Measurements from ENCODE around the gene CTNND2. TPM values are rescaled to one million over a fixed set of nuclear protein-coding genes. Genes with fewer than 3 reads are reported as not detected.

CTNND2 gene
- total and polyA plus RNA-seq, 2 donors (not counting 1 experiment from before 2014, with no cell fraction given), result not detected

DNA sequence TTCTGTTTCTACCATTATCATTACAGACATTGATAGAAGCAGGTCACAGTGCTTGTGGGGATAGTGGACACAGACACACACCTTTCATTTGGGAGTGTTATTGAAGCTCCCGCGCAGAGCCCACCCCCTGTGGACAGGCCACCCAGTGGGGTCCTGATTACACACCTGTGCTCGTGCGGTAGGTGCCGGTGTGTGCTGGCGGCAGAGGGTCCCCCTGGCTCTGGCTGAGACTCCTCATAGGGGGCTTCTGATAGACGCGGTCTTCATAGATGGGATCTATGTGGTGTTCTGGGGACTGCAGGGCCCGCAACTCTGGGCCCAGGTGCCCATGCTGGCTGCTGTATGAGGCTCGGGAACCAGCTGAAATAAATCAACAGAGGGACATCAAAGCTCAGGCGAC lies 539.7 kb downstream of the CTNND2 start:
- no peak overlapping the region for H2AFZ ChIP-seq (ENCODE audit: insufficient read depth, low read depth, low read length, poor library complexity, severe bottlenecking)
- H3K36me3 ChIP-seq (replicated peaks in 1 of 2; ENCODE audit: control extremely low read depth in 1 of 2, control insufficient read depth in 1 of 2, extremely low read depth in 1 of 2, insufficient read depth in 2 of 2, low read length in 1 of 2), result no peaks in the 10 kb centered on the region
- CTCF ChIA-PET, result no interaction called here
- POLR2A ChIA-PET, result no interaction called here
- no peaks in the 10 kb centered on the region for H3K9me3 ChIP-seq (ENCODE audit: control extremely low read depth in 1 of 3, control insufficient read depth in 2 of 3, insufficient read depth in 1 of 3, low read length in 2 of 3)
- H3K27me3 ChIP-seq (replicated peaks in 1 of 4; ENCODE audit: control extremely low read depth in 1 of 4, control insufficient read depth in 3 of 4, insufficient read depth in 4 of 4, low read length in 3 of 4), result no peaks in the 10 kb centered on the region
- Mint-ChIP-seq H3K4me3 (no peak overlapping the region), H3K27me3 (no peaks in the 10 kb centered on the region), H3K27ac (no peak overlapping the region), H3K4me1 (no peaks in the 10 kb centered on the region), H3K9me3 (ENCODE audit: insufficient read depth) (peaks cover 2% of the 10 kb centered on the region)
- intact Hi-C loops (cut with micrococcal nuclease), result no loop called here
- 94% methylated on average over 11 of the region's 11 CpGs for WGBS (ENCODE audit: insufficient coverage)
- H3K4me1 ChIP-seq (ENCODE audit: control insufficient read depth in 2 of 2, insufficient read depth in 2 of 2, low read length in 2 of 2), result no peaks in the 10 kb centered on the region
- no peak overlapping the region for H3K4me2 ChIP-seq (replicated peaks; ENCODE audit: low read depth, low read length, poor library complexity, severe bottlenecking)
- no peaks in the 10 kb centered on the region for H3K79me2 ChIP-seq (ENCODE audit: control insufficient read depth, insufficient read depth, low read length)
- H3K27ac ChIP-seq (ENCODE audit: low read length in 2 of 2), result no peak overlapping the region
- H3K9ac ChIP-seq (ENCODE audit: low read length), result no peak overlapping the region
- DNase-seq (no peak), ATAC-seq (ENCODE audit: low read depth) (no peak)
- no peak overlapping the region for H3K4me3 ChIP-seq (ENCODE audit: control extremely low read depth in 1 of 5, extremely low read depth in 1 of 5, insufficient read depth in 1 of 5, low read depth in 2 of 5, low read length in 4 of 5)
- TF ChIP-seq EZH2 (IDR thresholded peaks at IDR 0.05; ENCODE audit: borderline replicate concordance, insufficient read depth, low read depth, low read length, poor library complexity, severe bottlenecking), result no peak
- TF ChIP-seq, protein P1, sequence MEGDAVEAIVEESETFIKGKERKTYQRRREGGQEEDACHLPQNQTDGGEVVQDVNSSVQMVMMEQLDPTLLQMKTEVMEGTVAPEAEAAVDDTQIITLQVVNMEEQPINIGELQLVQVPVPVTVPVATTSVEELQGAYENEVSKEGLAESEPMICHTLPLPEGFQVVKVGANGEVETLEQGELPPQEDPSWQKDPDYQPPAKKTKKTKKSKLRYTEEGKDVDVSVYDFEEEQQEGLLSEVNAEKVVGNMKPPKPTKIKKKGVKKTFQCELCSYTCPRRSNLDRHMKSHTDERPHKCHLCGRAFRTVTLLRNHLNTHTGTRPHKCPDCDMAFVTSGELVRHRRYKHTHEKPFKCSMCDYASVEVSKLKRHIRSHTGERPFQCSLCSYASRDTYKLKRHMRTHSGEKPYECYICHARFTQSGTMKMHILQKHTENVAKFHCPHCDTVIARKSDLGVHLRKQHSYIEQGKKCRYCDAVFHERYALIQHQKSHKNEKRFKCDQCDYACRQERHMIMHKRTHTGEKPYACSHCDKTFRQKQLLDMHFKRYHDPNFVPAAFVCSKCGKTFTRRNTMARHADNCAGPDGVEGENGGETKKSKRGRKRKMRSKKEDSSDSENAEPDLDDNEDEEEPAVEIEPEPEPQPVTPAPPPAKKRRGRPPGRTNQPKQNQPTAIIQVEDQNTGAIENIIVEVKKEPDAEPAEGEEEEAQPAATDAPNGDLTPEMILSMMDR (IDR thresholded peaks at IDR 0.05), result no peak
- no peaks in the 10 kb centered on the region for H4K20me1 ChIP-seq (ENCODE audit: control insufficient read depth, insufficient read depth, low read length, poor library complexity, severe bottlenecking)

DNA sequence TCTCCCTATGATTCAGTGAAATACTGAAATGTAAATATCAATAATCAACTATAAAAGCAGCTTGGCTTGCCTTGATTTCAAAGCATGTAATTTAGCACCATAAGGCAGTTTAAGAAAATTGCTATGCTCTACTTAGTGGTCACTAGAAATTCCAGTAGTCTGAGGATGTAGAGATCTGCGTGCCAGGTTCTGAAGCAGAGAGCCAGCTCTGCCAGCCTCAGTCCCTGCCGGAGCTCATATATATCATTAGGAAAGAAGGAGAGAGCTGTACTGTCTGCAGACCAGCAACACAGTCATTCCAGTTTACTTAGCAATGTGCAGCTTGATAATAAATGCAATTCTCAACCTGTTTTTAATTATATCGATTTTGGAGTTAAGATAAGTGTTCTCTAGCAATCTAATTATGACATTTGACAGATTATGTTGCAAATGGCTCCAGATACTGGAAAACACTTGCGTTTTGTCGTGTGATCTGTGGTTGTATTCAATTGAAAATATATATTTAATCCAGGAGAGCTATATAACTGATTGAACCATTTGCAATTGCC lies 540.5 kb downstream of the CTNND2 start:
- H3K79me2 ChIP-seq (ENCODE audit: control insufficient read depth, insufficient read depth, low read length), result no peaks in the 10 kb centered on the region
- ChIA-PET CTCF (no interaction called here), POLR2A (no interaction called here)
- TF ChIP-seq EZH2 (IDR thresholded peaks at IDR 0.05; ENCODE audit: borderline replicate concordance, insufficient read depth, low read depth, low read length, poor library complexity, severe bottlenecking), result no peak
- TF ChIP-seq, protein P1 (IDR thresholded peaks at IDR 0.05), result no peak
- no peak overlapping the region for H2AFZ ChIP-seq (ENCODE audit: insufficient read depth, low read depth, low read length, poor library complexity, severe bottlenecking)
- H3K27ac Mint-ChIP-seq, result no peak overlapping the region
- H3K27me3 ChIP-seq (replicated peaks in 1 of 4; ENCODE audit: control extremely low read depth in 1 of 4, control insufficient read depth in 3 of 4, insufficient read depth in 4 of 4, low read length in 3 of 4), result no peaks in the 10 kb centered on the region
- H3K27me3 Mint-ChIP-seq, result no peaks in the 10 kb centered on the region
- intact Hi-C loops (cut with micrococcal nuclease), result no loop called here
- WGBS (ENCODE audit: insufficient coverage), result 100% methylated on average over 1 of the region's 5 CpGs
- H3K36me3 ChIP-seq (replicated peaks in 1 of 2; ENCODE audit: control extremely low read depth in 1 of 2, control insufficient read depth in 1 of 2, extremely low read depth in 1 of 2, insufficient read depth in 2 of 2, low read length in 1 of 2), result no peaks in the 10 kb centered on the region
- H3K4me3 Mint-ChIP-seq, result no peak overlapping the region
- peaks cover 2% of the 10 kb centered on the region for H3K9me3 Mint-ChIP-seq (ENCODE audit: insufficient read depth)
- no peak for ATAC-seq (ENCODE audit: low read depth)
- no peak overlapping the region for H3K9ac ChIP-seq (ENCODE audit: low read length)
- H3K9me3 ChIP-seq (ENCODE audit: control extremely low read depth in 1 of 3, control insufficient read depth in 2 of 3, insufficient read depth in 1 of 3, low read length in 2 of 3), result no peaks in the 10 kb centered on the region
- DNase-seq, result no peak
- no peak overlapping the region for H3K27ac ChIP-seq (ENCODE audit: low read length in 2 of 2)
- no peaks in the 10 kb centered on the region for H3K4me1 Mint-ChIP-seq
- H3K4me2 ChIP-seq (replicated peaks; ENCODE audit: low read depth, low read length, poor library complexity, severe bottlenecking), result no peak overlapping the region
- no peaks in the 10 kb centered on the region for H3K4me1 ChIP-seq (ENCODE audit: control insufficient read depth in 2 of 2, insufficient read depth in 2 of 2, low read length in 2 of 2)
- H3K4me3 ChIP-seq (ENCODE audit: control extremely low read depth in 1 of 5, extremely low read depth in 1 of 5, insufficient read depth in 1 of 5, low read depth in 2 of 5, low read length in 4 of 5), result no peak overlapping the region
- H4K20me1 ChIP-seq (ENCODE audit: control insufficient read depth, insufficient read depth, low read length, poor library complexity, severe bottlenecking), result no peaks in the 10 kb centered on the region
